GM18868 (cell line): ENCODE measurements around the gene KHK.
"Not testable (repeated sequence)": the region's sequence is repeated elsewhere in the genome, so short reads cannot be mapped to it uniquely, and the experiment has no call there.

Source experiments
- ATAC-seq: cut with Tn5 transposase; IDR thresholded peaks from one replicate; pipeline ENCODE4 v1.9.1; 2021; ENCODE audit warnings: mild to moderate bottlenecking, moderate library complexity; ENCODE audit not compliant: unreplicated experiment

Gene KHK

GRCh38 chr2:27095745-27096651, 9.4 kb downstream of the KHK start:
- ATAC-seq: no peak

- ATAC-seq: no peak
Observed at GRCh38 chr2:27096748-27097297, 10.3 kb downstream of the KHK start.

DNA sequence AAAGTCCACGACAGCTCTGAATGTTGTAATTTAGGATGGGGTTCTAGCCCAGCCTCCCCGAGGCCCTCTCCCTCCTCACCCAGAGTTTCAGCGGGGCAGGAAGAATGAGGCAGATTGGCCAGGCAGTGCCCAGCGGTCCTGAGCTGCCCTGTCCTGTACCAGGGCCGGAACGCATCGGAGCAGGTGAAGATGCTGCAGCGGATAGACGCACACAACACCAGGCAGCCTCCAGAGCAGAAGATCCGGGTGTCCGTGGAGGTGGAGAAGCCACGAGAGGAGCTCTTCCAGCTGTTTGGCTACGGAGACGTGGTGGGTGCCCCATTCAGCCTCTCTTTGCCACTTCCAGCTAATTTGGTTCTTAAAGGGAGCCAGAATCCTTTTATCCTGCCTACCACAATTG, 10.8 kb downstream of the KHK start:
- no peak for ATAC-seq

- no peak for ATAC-seq
Observed at GRCh38 chr2:27099334-27099955, 12.9 kb downstream of the KHK start.

DNA sequence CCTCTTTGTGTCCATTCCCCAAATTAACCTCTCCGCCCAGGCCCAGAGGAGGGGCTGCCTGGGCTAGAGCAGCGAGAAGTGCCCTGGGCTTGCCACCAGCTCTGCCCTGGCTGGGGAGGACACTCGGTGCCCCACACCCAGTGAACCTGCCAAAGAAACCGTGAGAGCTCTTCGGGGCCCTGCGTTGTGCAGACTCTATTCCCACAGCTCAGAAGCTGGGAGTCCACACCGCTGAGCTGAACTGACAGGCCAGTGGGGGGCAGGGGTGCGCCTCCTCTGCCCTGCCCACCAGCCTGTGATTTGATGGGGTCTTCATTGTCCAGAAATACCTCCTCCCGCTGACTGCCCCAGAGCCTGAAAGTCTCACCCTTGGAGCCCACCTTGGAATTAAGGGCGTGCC, 13.5 kb downstream of the KHK start:
- ATAC-seq: no peak

GRCh38 chr2:27102329-27102728, 15.8 kb downstream of the KHK start:
- no peak for ATAC-seq

DNA sequence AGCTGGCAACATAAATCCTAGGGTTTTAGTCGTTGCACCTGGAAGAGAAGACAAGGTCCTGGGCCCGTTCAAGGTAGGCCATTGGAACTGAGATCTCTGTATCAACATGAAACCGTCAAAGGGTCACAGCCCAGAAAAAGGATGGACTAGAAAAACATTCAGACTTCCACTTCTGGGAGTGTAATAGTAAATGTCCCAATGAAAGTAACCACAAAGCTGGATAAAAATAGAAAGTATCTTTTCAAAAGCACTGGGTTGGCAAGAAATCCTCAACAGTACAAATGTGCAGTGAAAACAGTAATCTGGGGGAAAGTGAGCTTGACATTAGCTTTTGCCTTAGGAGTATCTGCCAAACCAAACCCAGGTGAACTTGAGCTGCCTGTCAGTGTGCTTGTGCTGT, 19.4 kb downstream of the KHK start:
- ATAC-seq: no peak

DNA sequence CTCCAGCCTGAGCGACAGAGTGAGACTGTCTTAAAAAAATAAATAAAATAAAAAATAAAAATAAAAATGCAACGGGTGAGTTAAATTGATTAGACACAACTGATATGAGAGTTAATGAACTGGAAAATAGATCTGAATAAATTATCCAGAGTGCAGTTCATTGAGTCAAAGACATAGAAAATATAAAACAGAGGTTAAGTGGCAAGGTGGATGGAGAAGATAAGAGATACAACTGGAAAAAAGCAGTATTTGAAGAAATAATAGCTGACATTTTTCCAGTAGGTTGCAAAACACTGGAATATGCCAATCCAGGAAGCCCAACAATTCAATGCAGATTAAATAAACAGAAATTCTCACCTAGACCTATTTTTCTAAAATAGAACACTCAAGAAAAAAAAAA, 21.6 kb downstream of the KHK start:
- no peak for ATAC-seq

DNA sequence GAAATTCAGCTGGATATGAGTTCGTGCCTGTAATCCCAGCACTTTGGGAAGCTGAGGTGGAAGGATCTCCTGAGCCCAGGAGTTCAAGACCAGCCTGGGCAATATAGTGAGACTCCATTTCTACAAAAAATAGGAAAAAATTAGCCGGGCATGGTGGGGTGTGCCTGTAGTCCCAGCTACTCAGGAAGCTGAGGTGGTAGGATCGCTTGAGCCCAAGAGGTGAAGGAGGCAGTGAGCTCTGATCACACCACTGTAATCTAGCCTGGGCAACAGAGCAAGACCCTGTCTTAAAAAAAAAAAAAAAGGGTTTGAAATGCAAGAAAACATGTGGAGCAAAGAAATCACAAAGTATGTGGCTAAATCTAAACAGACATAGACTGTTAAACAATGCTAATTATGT, 22.5 kb downstream of the KHK start:
- no peak for ATAC-seq

- not testable (repeated sequence) for ATAC-seq
Observed at GRCh38 chr2:27110603-27111352, 24.2 kb downstream of the KHK start.

DNA sequence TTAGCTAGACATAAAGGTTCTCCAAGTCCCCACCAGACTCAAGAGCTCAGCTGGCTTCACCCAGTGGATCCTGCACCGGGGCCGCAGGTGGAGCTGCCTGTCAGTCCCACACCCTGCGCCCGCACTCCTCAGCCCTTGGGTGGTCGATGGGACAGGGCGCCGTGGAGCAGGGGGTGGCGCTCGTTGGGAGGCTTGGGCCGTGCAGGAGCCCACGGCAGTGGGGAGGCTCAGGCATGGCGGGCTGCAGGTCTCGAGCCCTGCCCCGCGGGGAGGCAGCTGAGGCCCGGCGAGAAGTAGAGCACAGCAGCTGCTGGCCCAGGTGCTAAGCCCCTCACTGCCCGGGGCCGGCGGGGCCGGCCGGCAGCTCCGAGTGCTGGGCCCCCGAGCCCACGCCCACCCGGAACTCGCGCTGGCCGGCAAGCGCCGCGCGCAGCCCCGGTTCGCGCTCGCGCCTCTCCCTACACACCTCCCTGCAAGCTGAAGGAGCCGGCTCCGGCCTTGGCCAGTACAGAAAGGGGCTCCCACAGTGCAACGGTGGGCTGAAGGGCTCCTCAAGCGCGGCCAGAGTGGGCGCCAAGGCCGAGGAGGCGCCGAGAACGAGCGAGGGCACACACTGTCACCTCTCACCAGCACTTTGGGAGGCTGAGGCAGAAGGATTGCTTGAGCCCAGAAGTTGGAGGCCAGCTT, 25.0 kb downstream of the KHK start:
- not testable (repeated sequence) for ATAC-seq

- ATAC-seq: no peak
Observed at GRCh38 chr2:27115519-27115918, 28.9 kb downstream of the KHK start.

DNA sequence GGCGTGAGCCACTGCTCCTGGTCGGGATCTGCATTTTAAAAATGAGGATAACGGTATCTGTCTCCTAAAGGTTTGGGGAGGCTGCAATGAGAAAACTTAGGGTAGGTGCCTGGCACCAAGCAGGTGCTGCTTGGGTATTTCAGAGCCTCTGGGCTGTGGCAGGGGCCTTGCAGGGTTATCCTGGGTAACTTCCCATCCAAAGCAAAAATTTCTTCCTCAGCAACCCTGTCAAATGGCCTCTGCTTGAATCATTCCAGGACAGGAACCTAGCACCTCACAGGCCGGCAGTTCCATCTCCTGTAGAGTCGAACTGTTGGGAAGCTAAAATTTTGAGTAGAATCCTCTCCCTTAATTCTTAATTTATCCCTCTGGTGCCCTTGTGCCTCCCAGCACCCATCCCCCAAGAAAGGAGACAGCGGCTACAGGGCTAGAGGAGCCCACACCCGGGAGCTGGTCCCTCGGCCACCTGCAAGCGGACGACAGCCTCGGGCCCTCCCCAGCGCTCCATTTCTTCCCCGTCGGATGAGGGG, 31.5 kb downstream of the KHK start:
- ATAC-seq: no peak

- ATAC-seq: no peak
Observed at GRCh38 chr2:27118525-27119329, 32.2 kb downstream of the KHK start, which contains the start of gene CGREF1. Gene CGREF1 (minus strand): TSS chr2:27119128. CDS start chr2:27104366, 14,762 bp downstream.

DNA sequence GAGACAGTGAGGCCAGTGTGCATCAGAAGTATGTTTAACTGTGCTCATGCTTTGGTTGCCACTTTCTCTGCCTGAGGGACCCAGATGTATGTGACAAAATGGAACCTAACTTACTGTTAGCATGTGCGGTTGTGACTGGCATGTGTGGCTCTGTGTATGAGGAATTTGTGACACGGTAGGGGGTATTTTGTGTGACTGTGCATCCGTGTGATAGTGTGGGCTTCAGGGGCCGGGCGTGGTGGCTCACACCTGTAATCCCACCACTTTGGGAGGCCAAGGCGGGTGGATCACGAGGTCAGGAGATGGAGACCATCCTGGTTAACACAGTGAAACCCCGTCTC, 32.7 kb downstream of the KHK start:
- not testable (repeated sequence) for ATAC-seq

DNA sequence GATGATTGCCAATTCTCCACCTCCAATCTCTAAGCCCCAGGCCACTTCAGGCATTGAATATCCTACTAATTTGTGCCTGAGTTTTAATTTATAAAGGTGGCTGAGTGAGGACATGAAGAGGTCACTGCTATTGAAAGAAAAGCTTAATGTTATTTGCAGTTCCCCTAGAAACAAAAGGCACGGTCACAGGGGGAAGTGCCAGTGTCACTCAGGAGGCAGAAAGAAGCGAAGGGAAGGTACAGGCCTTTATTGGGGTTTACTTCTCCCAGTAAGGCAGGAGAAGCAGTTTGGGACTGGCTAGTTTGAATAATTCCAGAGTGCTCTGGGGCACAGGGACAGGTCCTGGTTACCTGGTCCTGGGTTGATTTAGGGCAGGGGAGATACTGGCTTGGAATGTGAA, 35.3 kb downstream of the KHK start:
- ATAC-seq: no peak

GRCh38 chr2:27122791-27123190, 36.2 kb downstream of the KHK start:
- no peak for ATAC-seq

DNA sequence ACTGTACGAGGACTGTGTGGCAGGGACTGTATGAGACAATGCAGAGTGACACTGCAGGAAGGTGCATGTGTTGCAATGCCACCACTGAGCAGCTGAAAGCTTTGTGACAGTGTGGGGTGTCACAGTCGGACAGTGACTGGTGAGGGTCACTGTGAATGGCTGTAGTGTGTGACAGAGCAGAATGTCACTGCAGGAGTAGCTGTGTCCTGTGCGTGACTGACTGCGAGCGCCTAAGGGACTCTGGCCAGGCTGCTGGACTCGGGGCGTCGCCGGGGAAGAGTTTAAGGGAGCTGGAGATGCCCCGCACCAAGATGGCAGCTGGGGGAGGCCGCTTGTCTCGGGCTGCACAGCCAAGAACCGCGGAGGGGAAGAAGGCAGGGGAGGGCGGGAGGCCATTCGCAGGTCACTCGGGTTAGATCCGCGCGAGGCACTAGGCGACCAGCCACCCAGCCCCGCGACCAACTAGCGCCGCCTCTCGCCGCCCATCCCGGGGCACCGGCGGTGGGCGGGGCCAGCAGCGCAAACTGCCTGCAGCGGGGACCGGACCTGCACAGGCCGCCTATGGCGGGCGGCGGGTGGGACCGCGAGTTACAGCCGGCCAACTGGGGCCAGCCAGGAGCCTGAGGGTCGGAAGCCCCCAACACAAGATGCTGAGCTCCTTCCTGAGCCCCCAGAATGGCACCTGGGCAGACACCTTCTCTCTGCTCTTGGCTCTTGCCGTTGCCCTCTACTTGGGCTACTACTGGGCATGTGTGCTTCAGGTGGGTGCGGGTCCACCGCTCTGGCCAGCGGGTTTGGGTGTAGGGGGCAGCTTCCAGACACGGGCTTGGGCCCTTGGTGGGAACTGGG, 37.0 kb downstream of the KHK start, which contains the start of gene ABHD1:
Gene ABHD1 (plus strand): TSS at position 514 of the 849 bp plus-strand sequence. CDS start 134 bp downstream, at position 648.
- ATAC-seq: no peak

- ATAC-seq: no peak
Observed at GRCh38 chr2:27125104-27125503, 38.5 kb downstream of the KHK start.
